RWPE1 (cell line): ENCODE results near the gene SOWAHC.

Experiments
- CTCF ChIA-PET: fragments of 350-600 bp; sonication (Branson Sonifier 250); formaldehyde crosslinking; extraction: SDS; loops from one replicate; lab custom pipeline; 2021; lab: Yijun Ruan, JAX
- POLR2A ChIA-PET: fragments of 400-600 bp; formaldehyde crosslinking; extraction: SDS; loops from one replicate; lab custom pipeline; 2020; ENCODE audit warnings: antibody characterized with exemption; ENCODE audit not compliant: low non-redundant PET; lab: Yijun Ruan, JAX
- DNase-seq: peaks from one replicate; pipeline ENCODE4 v3.0.0; 2012; ENCODE audit warnings: low spot score
- H3K27ac ChIP-seq: fragments of 450-650 bp; 2 replicates; pipeline ENCODE4 v1.5.1; 2017
- TF ChIP-seq, protein P1 (sequence below): fragments of 450-650 bp; conservative IDR thresholded peaks from 2 replicates; pipeline ENCODE4 v1.5.1; 2017; ENCODE audit warnings: low read depth, mild to moderate bottlenecking

The SOWAHC gene

DNA sequence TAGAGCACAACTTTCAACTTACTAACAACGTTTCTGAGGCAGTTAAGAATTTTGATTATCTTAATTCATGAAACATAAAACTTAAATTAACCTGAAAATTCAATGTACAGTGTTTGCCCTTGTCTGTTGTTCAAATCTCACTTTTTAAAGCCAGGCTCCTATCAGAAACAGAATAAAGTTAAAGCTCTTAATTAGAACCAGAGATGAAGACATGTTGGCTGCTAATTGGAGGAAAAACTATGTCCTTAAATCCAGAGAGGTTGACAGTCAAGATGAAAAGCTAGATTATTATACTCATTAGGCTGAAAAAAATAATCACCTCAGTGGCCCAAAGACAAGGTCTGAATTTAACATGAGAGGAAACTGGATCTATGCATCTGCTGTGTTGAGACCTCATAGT is 52.3 kb downstream of the SOWAHC start:
- H3K27ac ChIP-seq, result no peak overlapping the region
- POLR2A ChIA-PET, result no interaction called here
- CTCF ChIA-PET, result interaction anchor here (0.8 kb wide), 1 partner anchor 59 kb away, joined by 4 read pairs; no protein-coding TSS in a partner anchor
- no peak for DNase-seq
- TF ChIP-seq, protein P1, sequence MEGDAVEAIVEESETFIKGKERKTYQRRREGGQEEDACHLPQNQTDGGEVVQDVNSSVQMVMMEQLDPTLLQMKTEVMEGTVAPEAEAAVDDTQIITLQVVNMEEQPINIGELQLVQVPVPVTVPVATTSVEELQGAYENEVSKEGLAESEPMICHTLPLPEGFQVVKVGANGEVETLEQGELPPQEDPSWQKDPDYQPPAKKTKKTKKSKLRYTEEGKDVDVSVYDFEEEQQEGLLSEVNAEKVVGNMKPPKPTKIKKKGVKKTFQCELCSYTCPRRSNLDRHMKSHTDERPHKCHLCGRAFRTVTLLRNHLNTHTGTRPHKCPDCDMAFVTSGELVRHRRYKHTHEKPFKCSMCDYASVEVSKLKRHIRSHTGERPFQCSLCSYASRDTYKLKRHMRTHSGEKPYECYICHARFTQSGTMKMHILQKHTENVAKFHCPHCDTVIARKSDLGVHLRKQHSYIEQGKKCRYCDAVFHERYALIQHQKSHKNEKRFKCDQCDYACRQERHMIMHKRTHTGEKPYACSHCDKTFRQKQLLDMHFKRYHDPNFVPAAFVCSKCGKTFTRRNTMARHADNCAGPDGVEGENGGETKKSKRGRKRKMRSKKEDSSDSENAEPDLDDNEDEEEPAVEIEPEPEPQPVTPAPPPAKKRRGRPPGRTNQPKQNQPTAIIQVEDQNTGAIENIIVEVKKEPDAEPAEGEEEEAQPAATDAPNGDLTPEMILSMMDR, result no peak
